Activated CD8-positive, alpha-beta T cell treated with anti-CD3 and anti-CD28 coated beads for 36 hours (primary cell): ENCODE measurements around the gene DLGAP1. TPM values are rescaled to one million over a fixed set of nuclear protein-coding genes. Genes with fewer than 3 reads are reported as not detected.

ENCODE experiments used
- ATAC-seq: fragments of 200-7000 bp; cut with Tn5 transposase; one replicate; pipeline ENCODE4 v1.10.0; 2021; ENCODE audit warnings: mild to moderate bottlenecking, moderate library complexity
- CTCF ChIA-PET: fragments of 350-600 bp; sonication (Branson Sonifier 250); formaldehyde crosslinking; loops from one replicate; lab custom pipeline; 2021; ENCODE audit warnings: antibody characterized with exemption; lab: Charles Lee
- POLR2A ChIA-PET: fragments of 350-600 bp; sonication (Branson Sonifier 250); formaldehyde crosslinking; loops from one replicate; lab custom pipeline; 2021; ENCODE audit warnings: antibody characterized with exemption; lab: Charles Lee
- DNase-seq: peaks from one replicate; pipeline ENCODE4 v3.0.0-alpha.2; 2020
- H3K27ac Mint-ChIP-seq: one replicate; pipeline ENCODE4 v1.8.0; 2021; ENCODE audit warnings: mild to moderate bottlenecking, mixed read lengths
- H3K27me3 Mint-ChIP-seq: one replicate; pipeline ENCODE4 v1.8.0; 2021; ENCODE audit warnings: mixed read lengths
- H3K36me3 Mint-ChIP-seq: one replicate; pipeline ENCODE4 v1.8.0; 2021; ENCODE audit warnings: low read depth, mixed read lengths
- H3K4me1 Mint-ChIP-seq: one replicate; pipeline ENCODE4 v1.8.0; 2021; ENCODE audit warnings: low read depth, mixed read lengths
- H3K4me3 Mint-ChIP-seq: one replicate; pipeline ENCODE4 v1.8.0; 2021; ENCODE audit warnings: mild to moderate bottlenecking, moderate library complexity, mixed read lengths
- H3K9me3 Mint-ChIP-seq: one replicate; pipeline ENCODE4 v1.8.0; 2021; ENCODE audit warnings: mixed read lengths
- intact Hi-C: fragments of 100-400 bp; cut with micrococcal nuclease; formaldehyde crosslinking; loops from one replicate; pipeline ENCODE4 v1.10.0; 2022
- total RNA-seq, 2 experiments: library from RNA; stranded (reverse); gene quantifications; one replicate each; pipeline ENCODE4 v1.2.3, GENCODE V29; 2021
- TF ChIP-seq, protein P1 (sequence below): fragments of 200-600 bp; IDR thresholded peaks from one replicate; pipeline ENCODE4 v1.8.0; 2022; ENCODE audit warnings: antibody characterized with exemption, mild to moderate bottlenecking

Gene DLGAP1
- total RNA-seq, 2 experiments from 2014 or later: not detected

DNA sequence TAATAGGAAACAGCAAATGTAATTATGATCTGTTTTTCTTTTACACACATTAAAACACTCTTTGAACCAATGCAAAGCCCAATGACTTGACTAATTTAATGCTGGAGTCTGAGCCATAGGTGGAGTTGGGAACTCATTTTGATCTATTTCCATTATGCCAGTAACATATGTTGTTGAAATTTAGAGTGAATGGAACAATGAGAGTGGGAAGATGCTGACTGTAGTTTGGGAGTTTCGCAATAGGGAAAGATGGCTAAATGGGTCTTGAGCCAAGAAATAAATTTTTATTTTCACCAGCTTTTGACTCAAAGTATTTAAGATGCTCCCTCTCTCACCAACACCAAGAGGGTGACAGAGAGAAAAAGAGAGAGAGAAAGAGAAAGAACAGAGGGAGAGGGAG, 246.7 kb downstream of the DLGAP1 start:
- ATAC-seq: no peak
- TF ChIP-seq, protein P1, sequence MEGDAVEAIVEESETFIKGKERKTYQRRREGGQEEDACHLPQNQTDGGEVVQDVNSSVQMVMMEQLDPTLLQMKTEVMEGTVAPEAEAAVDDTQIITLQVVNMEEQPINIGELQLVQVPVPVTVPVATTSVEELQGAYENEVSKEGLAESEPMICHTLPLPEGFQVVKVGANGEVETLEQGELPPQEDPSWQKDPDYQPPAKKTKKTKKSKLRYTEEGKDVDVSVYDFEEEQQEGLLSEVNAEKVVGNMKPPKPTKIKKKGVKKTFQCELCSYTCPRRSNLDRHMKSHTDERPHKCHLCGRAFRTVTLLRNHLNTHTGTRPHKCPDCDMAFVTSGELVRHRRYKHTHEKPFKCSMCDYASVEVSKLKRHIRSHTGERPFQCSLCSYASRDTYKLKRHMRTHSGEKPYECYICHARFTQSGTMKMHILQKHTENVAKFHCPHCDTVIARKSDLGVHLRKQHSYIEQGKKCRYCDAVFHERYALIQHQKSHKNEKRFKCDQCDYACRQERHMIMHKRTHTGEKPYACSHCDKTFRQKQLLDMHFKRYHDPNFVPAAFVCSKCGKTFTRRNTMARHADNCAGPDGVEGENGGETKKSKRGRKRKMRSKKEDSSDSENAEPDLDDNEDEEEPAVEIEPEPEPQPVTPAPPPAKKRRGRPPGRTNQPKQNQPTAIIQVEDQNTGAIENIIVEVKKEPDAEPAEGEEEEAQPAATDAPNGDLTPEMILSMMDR: no peak
- Mint-ChIP-seq H3K36me3 (no peaks in the 10 kb centered on the region), H3K27ac (no peak overlapping the region), H3K27me3 (no peaks in the 10 kb centered on the region), H3K4me3 (no peak overlapping the region), H3K4me1 (no peaks in the 10 kb centered on the region), H3K9me3 (no peaks in the 10 kb centered on the region)
- POLR2A ChIA-PET: no interaction called here
- CTCF ChIA-PET: no interaction called here
- DNase-seq: no peak
- intact Hi-C loops: no loop called here

- POLR2A ChIA-PET: no interaction called here
- no peak for ATAC-seq
- TF ChIP-seq, protein P1: no peak
- H3K9me3 Mint-ChIP-seq: no peaks in the 10 kb centered on the region
- intact Hi-C loops: no loop called here
- H3K4me3 Mint-ChIP-seq: no peak overlapping the region
- H3K36me3 Mint-ChIP-seq: no peaks in the 10 kb centered on the region
- no peak overlapping the region for H3K27ac Mint-ChIP-seq
- CTCF ChIA-PET: no interaction called here
- H3K27me3 Mint-ChIP-seq: no peaks in the 10 kb centered on the region
- no peaks in the 10 kb centered on the region for H3K4me1 Mint-ChIP-seq
- no peak for DNase-seq
Observed at GRCh38 chr18:4207383-4207985, 247.6 kb downstream of the DLGAP1 start.

- TF ChIP-seq, protein P1: no peak
- POLR2A ChIA-PET: no interaction called here
- no peaks in the 10 kb centered on the region for H3K36me3 Mint-ChIP-seq
- no peak overlapping the region for H3K4me3 Mint-ChIP-seq
- no peaks in the 10 kb centered on the region for H3K27me3 Mint-ChIP-seq
- DNase-seq (no peak), ATAC-seq (no peak)
- H3K9me3 Mint-ChIP-seq: no peaks in the 10 kb centered on the region
- intact Hi-C loops: no loop called here
- CTCF ChIA-PET: no interaction called here
- H3K27ac Mint-ChIP-seq: no peak overlapping the region
- H3K4me1 Mint-ChIP-seq: no peaks in the 10 kb centered on the region
Observed at GRCh38 chr18:4204438-4204720, 250.7 kb downstream of the DLGAP1 start.

DNA sequence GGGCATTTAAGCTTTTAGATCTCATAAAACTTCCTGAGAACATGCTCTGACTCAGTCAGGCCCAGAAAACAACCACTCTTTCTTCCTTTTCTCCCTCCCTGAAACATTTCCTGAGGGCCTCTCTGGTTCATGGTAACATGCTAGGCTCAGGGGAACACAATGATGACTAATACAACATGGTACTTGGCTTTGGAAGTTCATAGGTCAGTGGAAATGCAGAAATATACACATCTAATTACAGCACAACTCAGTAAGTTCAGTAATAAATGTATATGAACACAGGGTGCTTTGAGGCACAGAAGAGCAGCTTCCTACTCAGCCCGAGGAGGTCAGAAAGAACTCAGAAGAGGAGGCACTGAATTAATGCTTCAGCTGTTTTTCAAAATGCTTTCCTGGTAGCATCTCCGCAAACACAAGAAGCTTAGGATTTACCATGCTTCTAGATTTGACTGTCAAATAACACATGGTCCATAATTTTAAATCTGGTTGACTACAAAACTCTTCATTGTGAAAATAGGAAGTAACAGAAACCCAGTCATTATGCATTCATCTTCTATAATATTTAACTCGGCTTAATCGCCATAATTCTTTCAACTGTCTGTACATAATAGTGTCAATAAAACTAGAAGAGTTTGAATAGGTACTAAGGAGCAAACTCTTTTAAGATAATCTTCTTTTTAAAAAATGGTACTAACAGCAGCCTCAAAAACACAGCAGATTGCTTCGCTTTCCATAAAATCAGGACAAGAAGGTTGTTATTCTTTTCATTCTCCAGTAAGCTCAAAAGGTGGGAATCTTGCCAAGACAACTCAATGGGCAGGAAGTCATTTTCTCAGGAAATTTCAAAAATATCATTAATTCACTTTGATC, 251.3 kb downstream of the DLGAP1 start:
- Mint-ChIP-seq H3K9me3 (no peaks in the 10 kb centered on the region), H3K4me1 (no peaks in the 10 kb centered on the region), H3K4me3 (no peak overlapping the region), H3K36me3 (no peaks in the 10 kb centered on the region), H3K27ac (no peak overlapping the region), H3K27me3 (no peaks in the 10 kb centered on the region)
- ChIA-PET POLR2A (no interaction called here), CTCF (no interaction called here)
- DNase-seq (no peak), ATAC-seq (no peak)
- TF ChIP-seq, protein P1: no peak
- intact Hi-C loops: no loop called here

DNA sequence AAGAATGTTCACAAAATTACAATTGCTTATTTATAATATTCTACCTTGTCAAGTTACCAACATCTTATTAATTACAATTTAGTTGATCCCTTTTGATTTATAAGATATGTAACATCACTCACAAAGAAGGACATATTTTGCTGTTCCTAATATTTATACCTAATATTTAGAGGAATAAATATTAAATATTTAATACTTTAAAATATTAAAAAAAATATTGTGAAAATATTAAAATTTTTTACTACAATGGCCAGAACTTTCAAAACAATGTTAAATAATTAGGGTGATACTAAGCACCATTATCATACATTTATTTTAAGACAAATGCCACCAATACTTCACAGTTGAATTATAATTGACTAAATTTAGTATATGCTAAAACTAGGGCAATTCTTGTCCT, 254.7 kb downstream of the DLGAP1 start:
- H3K27ac Mint-ChIP-seq: no peak overlapping the region
- ChIA-PET CTCF (no interaction called here), POLR2A (no interaction called here)
- no peaks in the 10 kb centered on the region for H3K36me3 Mint-ChIP-seq
- H3K27me3 Mint-ChIP-seq: no peaks in the 10 kb centered on the region
- ATAC-seq: no peak
- no peak for DNase-seq
- TF ChIP-seq, protein P1: no peak
- H3K9me3 Mint-ChIP-seq: peaks cover 1% of the 10 kb centered on the region
- no peaks in the 10 kb centered on the region for H3K4me1 Mint-ChIP-seq
- no peak overlapping the region for H3K4me3 Mint-ChIP-seq
- intact Hi-C loops: no loop called here
